HG03139 (cell line): Measurements from ENCODE around the gene OR4K15.
"Not testable (repeated sequence)": the region's sequence is repeated elsewhere in the genome, so short reads cannot be mapped to it uniquely, and the experiment has no call there.

Experiments used
- ATAC-seq: cut with Tn5 transposase; IDR thresholded peaks from one replicate; pipeline ENCODE4 v1.9.1; 2021; ENCODE audit not compliant: unreplicated experiment

The OR4K15 gene, protein sequence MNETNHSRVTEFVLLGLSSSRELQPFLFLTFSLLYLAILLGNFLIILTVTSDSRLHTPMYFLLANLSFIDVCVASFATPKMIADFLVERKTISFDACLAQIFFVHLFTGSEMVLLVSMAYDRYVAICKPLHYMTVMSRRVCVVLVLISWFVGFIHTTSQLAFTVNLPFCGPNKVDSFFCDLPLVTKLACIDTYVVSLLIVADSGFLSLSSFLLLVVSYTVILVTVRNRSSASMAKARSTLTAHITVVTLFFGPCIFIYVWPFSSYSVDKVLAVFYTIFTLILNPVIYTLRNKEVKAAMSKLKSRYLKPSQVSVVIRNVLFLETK

GRCh38 chr14:19975291-19975690 is at the start of gene OR4K15:
OR4K15 (plus strand) TSS chr14:19975591; CDS start chr14:19975591, 0 bp downstream.
- no peak for ATAC-seq

- no peak for ATAC-seq
Observed at GRCh38 chr14:19930617-19931016, 44.8 kb upstream of the OR4K15 start, which contains the start of gene OR4K1. OR4K1 (plus strand) TSS chr14:19930917; CDS start chr14:19935667, 4,750 bp downstream.

GRCh38 chr14:19941668-19942067 is 33.7 kb upstream of the OR4K15 start:
- ATAC-seq, result no peak

- no peak for ATAC-seq
Observed at GRCh38 chr14:19947413-19948090, 27.8 kb upstream of the OR4K15 start.

GRCh38 chr14:19949218-19949617 is 26.2 kb upstream of the OR4K15 start:
- no peak for ATAC-seq

GRCh38 chr14:19969735-19970134 is 5.7 kb upstream of the OR4K15 start:
- ATAC-seq, result not testable (repeated sequence)

GRCh38 chr14:19974844-19975243 is 547 bp upstream of the OR4K15 start:
- no peak for ATAC-seq

DNA sequence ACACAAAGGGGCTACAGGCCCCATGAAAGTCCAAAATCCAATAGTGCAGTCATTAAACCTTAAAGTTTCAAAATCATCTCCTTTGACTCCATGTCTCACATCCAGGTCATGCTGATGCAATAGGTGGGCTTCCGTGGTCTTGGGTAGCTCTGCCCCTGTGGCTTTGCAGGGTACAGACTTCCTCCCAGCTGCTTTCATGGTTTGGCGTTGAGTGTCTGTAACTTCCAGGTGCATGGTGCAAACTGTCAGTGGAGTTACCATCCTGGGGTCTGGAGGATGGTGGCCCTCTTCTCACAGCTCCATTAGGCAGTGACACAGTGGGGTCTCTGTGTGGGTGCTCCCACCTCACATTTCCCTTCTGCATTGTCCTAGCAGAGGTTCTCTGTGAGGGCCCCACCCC is 18.0 kb downstream of the OR4K15 start:
- ATAC-seq, result no peak

GRCh38 chr14:20001863-20002262 is 26.5 kb downstream of the OR4K15 start, which contains the start of gene OR4Q2:
OR4Q2 (plus strand) TSS chr14:20002163.
- no peak for ATAC-seq

- no peak for ATAC-seq
Observed at GRCh38 chr14:20002319-20002718, 26.9 kb downstream of the OR4K15 start.

DNA sequence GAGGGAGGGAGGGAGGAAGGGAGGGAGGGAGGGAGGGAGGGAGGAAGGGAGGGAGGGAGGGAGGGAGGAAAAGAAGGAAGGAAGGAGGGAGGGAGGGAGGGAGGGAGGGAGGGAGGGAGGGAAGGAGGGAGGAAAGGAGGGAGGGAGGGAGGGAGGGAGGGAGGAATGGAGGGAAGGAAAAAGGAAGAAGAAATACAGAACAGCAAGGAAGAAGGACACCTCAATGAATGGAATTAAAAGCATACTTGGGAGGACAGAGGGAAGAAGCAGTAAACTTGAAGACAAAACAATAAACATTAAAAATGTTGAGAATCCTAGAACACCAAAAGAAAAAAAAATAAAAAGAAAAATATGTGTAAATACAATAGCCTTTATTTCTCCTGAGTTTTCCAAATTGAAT is 32.8 kb downstream of the OR4K15 start:
- ATAC-seq, result no peak

GRCh38 chr14:20019257-20019865 is 44.0 kb downstream of the OR4K15 start, which contains the start of gene OR4K14:
OR4K14 (minus strand) TSS chr14:20019307; CDS start chr14:20015193, 4,114 bp downstream.
- ATAC-seq, result no peak
